Activated CD8-positive, alpha-beta memory T cell treated with anti-CD3 and anti-CD28 coated beads for 1 hour (primary cell): ENCODE data around the gene CKM.
"Not testable (repeated sequence)": the region's sequence is repeated elsewhere in the genome, so short reads cannot be mapped to it uniquely, and the experiment has no call there.

Source experiments
- DNase-seq, 2 donors: peaks; one replicate each; pipeline ENCODE4 v3.0.0-alpha.2; 2020; ENCODE audit warnings: low read depth in 1 of 2; ENCODE audit errors: extremely low read depth in 1 of 2

The CKM gene

DNA sequence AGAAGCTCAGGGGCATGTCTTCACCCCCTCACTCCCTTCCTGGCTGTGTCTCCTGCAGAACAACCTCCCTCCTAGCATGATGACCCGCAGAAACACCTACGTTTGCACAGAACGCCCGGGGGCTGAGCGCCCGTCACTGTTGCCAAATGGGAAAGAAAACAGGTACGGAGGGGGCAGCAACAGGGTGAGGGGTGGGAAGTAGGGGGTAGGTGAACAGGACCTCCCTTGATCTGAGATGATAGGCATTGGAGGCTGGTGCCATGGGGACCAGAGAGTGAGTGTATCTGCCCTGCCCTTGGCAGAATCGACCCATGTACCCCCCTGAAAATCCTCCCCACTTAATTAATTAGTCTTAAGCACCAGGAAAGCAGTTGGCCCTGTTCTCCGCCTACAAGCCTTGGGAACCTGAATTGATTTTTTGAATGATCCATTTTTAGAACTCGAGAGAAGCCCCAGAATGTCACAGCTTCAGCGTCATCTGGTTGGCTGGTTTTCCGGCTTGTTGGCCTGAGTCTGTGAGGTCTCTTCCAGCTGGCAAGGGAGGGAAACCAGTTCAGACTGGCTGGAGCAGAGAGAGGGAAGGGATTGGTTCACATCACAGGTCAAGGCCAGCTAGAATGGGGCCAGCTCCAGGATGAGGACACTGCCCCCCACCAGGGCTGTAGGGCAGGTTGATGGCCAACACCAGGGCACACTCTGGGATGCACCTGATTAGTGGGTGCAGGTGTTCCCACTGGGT lies 28.2 kb downstream of the CKM start:
- DNase-seq, result no peak

- DNase-seq, result no peak
These were observed 29.0 kb downstream of the CKM start for GRCh38 chr19:45293682-45294081.

DNA sequence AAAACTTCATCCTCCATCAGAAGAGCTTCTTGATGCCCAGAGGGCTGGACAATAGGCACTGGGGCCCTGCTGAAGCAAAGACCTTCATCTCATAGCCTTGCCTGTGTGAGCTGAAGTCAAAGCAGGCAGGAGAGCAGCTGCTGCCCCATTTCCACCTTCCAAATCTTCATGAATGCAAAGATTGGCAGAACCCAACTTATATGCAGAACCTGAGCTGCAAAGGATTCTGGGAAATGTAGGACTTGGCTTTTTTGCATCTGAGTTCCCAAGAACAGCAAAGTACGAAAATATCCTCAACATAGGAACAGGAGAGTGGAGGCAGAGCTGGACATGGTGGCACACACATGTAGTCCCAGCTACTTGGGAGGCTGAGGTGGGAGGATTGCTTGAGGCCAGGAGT lies 30.8 kb downstream of the CKM start:
- DNase-seq, result no peak

- no peak for DNase-seq
These were observed 32.2 kb downstream of the CKM start for GRCh38 chr19:45290381-45290931.

- DNase-seq, result no peak
These were observed 39.1 kb downstream of the CKM start for GRCh38 chr19:45283443-45284033.

DNA sequence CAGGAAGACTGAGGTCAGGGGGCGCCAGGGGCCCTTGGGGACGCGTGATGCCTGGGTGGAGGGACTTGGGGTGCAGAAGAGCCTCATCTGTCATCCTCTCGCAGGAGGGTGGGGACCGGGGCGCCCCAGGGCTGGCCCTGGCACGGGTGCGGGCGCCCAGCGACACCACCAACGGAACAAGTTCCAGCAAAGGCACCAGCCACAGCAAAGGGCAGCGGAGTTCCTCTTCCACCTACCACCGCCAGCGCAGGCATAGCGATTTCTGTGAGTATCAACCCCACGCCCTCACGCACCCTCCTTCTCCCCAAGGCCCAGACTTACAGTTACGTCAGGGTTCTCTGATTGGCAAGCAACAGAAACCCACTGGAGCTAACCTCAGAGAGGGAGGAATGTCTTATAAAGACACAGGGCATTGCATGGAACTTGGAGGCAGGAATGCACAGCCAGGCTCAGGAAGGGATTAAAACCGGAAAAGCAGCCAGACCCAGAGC lies 42.2 kb downstream of the CKM start:
- DNase-seq, result no peak

- DNase-seq, result no peak
These were observed 43.0 kb downstream of the CKM start for GRCh38 chr19:45279587-45280192.

- no peak for DNase-seq
These were observed 44.6 kb downstream of the CKM start for GRCh38 chr19:45278087-45278486.

- DNase-seq, result no peak
These were observed 46.4 kb downstream of the CKM start for GRCh38 chr19:45276284-45276687.

- DNase-seq, result no peak
These were observed 47.2 kb downstream of the CKM start for GRCh38 chr19:45275370-45275971.

DNA sequence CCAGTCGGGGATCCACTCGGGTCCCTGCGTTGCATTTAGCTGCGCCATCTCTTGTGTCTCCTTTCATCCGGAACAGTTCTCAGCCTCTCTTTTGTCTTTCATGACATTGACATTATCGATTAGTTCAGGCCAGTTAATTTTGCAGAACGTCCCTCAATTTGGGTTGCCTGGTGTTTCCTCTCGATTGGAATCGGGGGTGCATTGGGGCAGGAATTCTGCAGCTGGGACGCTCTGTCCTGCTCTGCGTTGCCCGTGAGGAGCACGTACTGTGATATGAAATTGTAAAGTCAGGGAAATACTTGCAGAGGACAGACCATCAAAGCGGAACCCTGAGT lies 49.2 kb downstream of the CKM start:
- no peak for DNase-seq

DNA sequence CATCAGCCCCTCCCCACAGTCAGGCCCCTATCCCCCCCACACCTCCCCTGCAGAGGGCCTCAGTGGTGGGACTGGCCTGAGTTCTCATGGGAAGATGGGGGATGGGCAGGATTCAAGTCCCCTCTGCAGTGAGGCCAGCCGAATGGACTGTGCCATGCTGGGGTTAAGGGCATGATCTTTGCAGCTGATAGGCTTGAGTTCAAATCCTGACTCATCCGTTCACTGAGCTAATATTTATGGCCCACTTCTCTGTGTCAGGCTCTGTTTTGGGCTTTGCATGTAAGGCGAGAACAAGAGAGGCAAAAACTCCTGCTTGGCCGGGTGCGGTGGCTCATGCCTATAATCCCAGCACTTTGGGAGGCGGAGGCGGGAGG lies 51.0 kb downstream of the CKM start:
- DNase-seq, result no peak

DNA sequence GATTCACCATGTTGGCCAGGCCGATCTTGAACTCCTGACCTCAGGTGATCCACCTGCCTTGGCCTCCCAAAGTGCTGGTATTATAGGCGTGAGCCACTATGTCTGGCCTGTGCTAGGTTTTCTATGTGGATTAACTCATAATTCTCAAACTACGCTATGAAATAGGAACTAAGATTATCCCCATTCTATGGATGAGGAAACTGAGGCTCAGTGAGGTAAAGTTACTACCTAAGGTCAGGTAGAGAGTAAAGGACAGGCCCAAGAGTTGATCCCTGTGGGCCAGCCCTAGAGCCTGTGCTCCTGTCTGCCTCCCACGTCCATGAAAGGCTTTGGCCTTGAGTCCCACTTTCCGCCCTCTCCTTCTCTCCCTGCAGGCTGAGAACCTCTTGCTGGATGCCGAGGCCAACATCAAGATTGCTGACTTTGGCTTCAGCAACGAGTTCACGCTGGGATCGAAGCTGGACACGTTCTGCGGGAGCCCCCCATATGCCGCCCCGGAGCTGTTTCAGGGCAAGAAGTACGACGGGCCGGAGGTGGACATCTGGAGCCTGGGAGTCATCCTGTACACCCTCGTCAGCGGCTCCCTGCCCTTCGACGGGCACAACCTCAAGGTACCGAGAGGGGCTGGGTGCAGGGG lies 51.5 kb downstream of the CKM start:
- no peak for DNase-seq

DNA sequence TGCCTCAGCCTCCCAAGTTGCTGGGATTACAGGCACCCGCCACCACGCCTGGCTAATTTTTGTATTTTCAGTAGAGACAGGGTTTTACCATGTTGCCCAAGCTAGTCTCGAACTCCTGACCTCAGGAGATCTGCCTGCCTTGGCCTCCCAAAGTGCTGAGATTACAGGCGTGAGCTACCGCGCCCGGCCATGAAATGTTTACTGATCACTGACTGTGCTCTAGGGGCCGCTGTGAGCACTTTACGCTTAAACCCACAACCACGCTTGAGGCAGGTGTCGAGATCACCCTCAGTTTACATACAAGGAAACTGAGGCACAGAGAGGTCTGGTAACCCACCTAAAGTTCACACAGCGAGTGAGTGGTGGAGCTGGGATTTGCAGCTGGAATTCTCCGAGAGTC lies 52.7 kb downstream of the CKM start:
- DNase-seq, result not testable (repeated sequence)

DNA sequence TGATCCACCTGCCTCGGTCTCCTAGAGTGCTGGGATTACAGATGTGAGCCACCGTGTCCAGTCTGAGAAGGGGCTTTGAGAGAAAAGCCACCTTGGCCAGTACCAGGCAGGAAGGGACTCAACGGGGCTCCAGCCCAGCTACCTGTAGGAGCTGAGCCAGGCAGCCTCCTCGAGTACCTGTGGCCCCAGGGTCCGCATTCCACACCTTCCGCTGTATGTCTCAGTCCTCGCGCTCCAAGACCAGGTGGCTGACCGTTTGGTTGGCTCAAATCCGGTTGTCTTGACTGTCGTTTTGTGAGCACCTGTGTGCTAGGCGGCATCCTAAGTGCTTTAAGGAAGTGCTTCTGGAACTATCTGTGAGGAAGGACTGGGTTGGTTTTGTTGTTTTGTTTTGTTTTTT lies 55.4 kb downstream of the CKM start:
- DNase-seq, result no peak

GRCh38 chr19:45265375-45265774 lies 57.3 kb downstream of the CKM start:
- DNase-seq, result no peak

- no peak for DNase-seq
These were observed 57.8 kb downstream of the CKM start for GRCh38 chr19:45264781-45265317.

DNA sequence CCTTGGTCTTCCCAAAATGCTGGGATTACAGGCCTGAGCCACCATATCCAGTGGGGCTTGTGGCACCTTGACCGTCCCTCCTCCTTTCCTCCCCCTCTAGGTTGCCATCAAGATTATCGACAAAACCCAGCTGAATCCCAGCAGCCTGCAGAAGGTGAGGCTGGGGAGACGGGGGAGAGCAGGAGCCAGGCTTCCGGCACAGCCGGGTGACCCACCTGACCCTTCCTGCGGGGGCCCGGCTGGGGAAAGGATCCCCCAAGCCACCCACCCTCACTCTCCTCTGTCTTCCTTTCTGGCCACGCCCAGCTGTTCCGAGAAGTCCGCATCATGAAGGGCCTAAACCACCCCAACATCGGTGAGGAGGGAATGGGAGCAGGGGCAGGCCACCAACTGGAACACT lies 59.7 kb downstream of the CKM start:
- DNase-seq, result no peak

DNA sequence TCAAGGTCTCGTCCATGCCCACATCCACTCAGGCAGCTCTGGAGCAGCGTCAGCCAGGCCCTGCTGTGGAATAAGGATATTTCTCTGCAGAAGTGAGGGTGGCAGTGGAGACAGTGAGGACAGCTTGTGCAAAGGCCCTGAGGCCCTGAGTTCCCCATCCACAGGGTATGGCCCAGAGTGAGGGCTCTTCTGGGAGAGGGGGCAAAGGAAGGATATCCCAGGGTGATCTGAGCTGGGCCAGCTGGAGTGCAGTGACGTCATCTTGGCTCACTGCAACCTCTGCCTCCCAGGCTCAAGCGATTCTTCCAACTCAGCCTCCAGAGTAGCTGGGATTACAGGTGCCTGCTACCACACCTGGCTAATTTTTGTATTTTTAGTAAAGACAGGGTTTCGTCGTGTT lies 60.1 kb downstream of the CKM start:
- no peak for DNase-seq

GRCh38 chr19:45258862-45259261 lies 63.8 kb downstream of the CKM start:
- no peak for DNase-seq

- DNase-seq, result no peak
These were observed 65.8 kb downstream of the CKM start for GRCh38 chr19:45256836-45257235.
